ENCODE data around the gene PGC. TPM values are rescaled to one million over a fixed set of nuclear protein-coding genes. Genes with fewer than 3 reads are reported as not detected.

Gene PGC
- total RNA-seq, 1 experiment from 2014 or later, result not detected

DNA sequence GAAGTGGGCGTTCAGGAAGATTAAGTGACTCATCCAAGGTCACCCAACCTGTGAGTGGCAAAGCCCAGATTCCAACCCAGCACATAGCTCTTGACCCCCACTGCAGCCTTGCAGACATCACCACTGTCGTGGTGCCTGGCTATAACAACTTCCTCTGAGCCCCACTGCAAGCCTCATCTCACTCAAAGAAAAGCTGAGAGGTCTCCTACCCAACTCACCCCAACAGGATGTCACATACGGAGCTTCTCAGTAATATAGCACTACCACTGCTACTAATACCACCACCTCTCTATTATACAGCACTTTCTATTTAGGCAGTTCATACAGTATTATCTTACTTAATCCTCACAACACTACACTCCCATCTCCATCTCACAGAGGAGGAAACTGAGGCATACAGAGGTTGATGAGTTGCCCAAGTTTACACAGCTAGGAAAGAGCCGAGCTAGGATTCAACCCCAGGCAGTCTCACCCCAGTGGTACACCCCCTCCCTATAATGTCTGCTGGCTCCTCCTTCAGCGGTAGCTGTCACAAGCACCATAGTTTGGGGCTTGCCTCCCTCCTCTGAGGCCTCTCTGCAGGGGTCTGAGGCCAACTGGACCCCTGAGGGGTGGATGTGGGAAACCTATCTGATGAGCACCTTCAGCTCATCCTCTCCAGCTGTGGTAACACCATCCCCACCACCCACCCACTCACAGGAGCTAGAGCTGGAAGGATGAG, 31.2 kb downstream of the PGC start:
- Histone ChIP-seq H2BK120ac (ENCODE audit: low read depth, low read length, poor library complexity, severe bottlenecking) (no peak overlapping the region), H2AFZ (ENCODE audit: low read length) (no peak overlapping the region), H4K20me1 (ENCODE audit: control insufficient read depth, insufficient read depth, insufficient read length) (peaks cover 2% of the 10 kb centered on the region), H4K5ac (ENCODE audit: insufficient read length, low read depth, low read length) (no peak overlapping the region), H3K9ac (ENCODE audit: extremely low read depth, insufficient read length, low read length) (no peak overlapping the region), H3K27me3 (ENCODE audit: insufficient read depth, low read length) (no peaks in the 10 kb centered on the region), H4K8ac (replicated peaks; ENCODE audit: insufficient read length, low read depth, low read length) (no peak overlapping the region), H3K4ac (ENCODE audit: low read depth, low read length) (no peak overlapping the region), H3K56ac (ENCODE audit: insufficient read length, low read depth, low read length) (no peak overlapping the region), H3K4me1 (ENCODE audit: insufficient read depth, low read length) (no peaks in the 10 kb centered on the region), H2BK20ac (ENCODE audit: low read depth, low read length, poor library complexity, severe bottlenecking) (no peak overlapping the region), H3K23me2 (ENCODE audit: insufficient read length, low read depth, low read length, poor library complexity, severe bottlenecking) (no peaks in the 10 kb centered on the region), H3K18ac (ENCODE audit: insufficient read length, low read depth, low read length) (no peak overlapping the region), H3T11ph (ENCODE audit: low read length) (no peak overlapping the region), H3K23ac (ENCODE audit: insufficient read length, low read depth, low read length) (no peak overlapping the region), H4K91ac (ENCODE audit: insufficient read length, low read depth, low read length) (no peak overlapping the region), H3K9me3 (ENCODE audit: control insufficient read depth, low read depth, low read length) (no peaks in the 10 kb centered on the region), H2BK15ac (ENCODE audit: low read depth, low read length) (no peak overlapping the region), H2BK5ac (ENCODE audit: insufficient read length, low read length) (no peak overlapping the region), H3K79me2 (ENCODE audit: insufficient read depth, low read length) (no peaks in the 10 kb centered on the region; the same call in 1 of the 2 replicates), H3K4me2 (ENCODE audit: insufficient read depth, insufficient read length, low read length) (no peak overlapping the region), H3K27ac (ENCODE audit: insufficient read length, low read depth, low read length) (no peak overlapping the region), H2AK5ac (ENCODE audit: insufficient read length, low read length) (no peak overlapping the region), H3K79me1 (ENCODE audit: insufficient read depth, low read depth, low read length, poor library complexity, severe bottlenecking) (no peaks in the 10 kb centered on the region), H3K14ac (ENCODE audit: insufficient read depth, low read length) (no peak overlapping the region), H2BK12ac (ENCODE audit: insufficient read length, low read depth, low read length) (no peak overlapping the region)
- no CpG with 5 or more reads among the region's 5 CpGs for WGBS (ENCODE audit: extremely low coverage, insufficient read length, low lambda C conversion rate)
- H3K4me1 Mint-ChIP-seq, result peaks cover 0 to 10% of the 10 kb centered on the region in 2 experiments; a peak in 3 of 4 replicates
- H3K4me3 Mint-ChIP-seq, result no peak overlapping the region
- H3K36me3 Mint-ChIP-seq (ENCODE audit: insufficient read depth in 1 of 3, low read depth in 3 of 3), result no peaks in the 10 kb centered on the region
- H3K27me3 Mint-ChIP-seq (ENCODE audit: low read depth), result no peaks in the 10 kb centered on the region; the same call in 1 of the 2 replicates
- no peak for TF ChIP-seq CTCF (conservative IDR thresholded peaks at IDR 0.05)
- H3K9me3 Mint-ChIP-seq, result no peaks in the 10 kb centered on the region
- H3K27ac Mint-ChIP-seq, result no peak overlapping the region
- no peak for DNase-seq

Measured in H9 (cell line).